Caco-2 (cell line): Measurements from ENCODE around the gene ABHD16A. TPM values are rescaled to one million over a fixed set of nuclear protein-coding genes. Genes with fewer than 3 reads are reported as not detected.

Experiments
- BruUV-seq: library from RNA; stranded (reverse); fragments of 400-500 nt; replicated peaks from 2 replicates; lab custom pipeline; 2021; lab: Mats Ljungman, UMichigan
- CTCF ChIA-PET: fragments of 300-600 bp; sonication (Branson Sonifier 250); formaldehyde crosslinking; loops from one replicate; lab custom pipeline; 2022; ENCODE audit warnings: antibody characterized with exemption; lab: Charles Lee
- POLR2A ChIA-PET: fragments of 300-600 bp; sonication (Branson Sonifier 250); formaldehyde crosslinking; loops from one replicate; lab custom pipeline; 2022; ENCODE audit warnings: antibody characterized with exemption; lab: Charles Lee
- DNase-seq, 2 experiments: peaks; one replicate each; pipeline versions ENCODE4 v3.0.0 to v3.0.0-alpha.2; 2020 to 2022
- H3K27me3 ChIP-seq: replicated peaks from 2 replicates; pipeline ENCODE4 v1.6.0; 2011; ENCODE audit warnings: low read length; ENCODE audit not compliant: control insufficient read depth, insufficient read depth
- H3K36me3 ChIP-seq: 2 replicates; pipeline ENCODE4 v1.5.1; 2011; ENCODE audit warnings: low read length; ENCODE audit not compliant: control insufficient read depth, insufficient read depth
- H3K4me1 ChIP-seq: fragments of 250-450 bp; sonication (Bioruptor Pico); 2 replicates; pipeline ENCODE4 v1.5.1; 2020; ENCODE audit warnings: mild to moderate bottlenecking
- H3K4me3 ChIP-seq: 2 replicates; pipeline ENCODE4 v1.5.1; 2011; ENCODE audit warnings: low read depth, mild to moderate bottlenecking, control low read depth, low read length
- H3K9me3 ChIP-seq: fragments of 250-450 bp; sonication (Bioruptor Pico); 2 replicates; pipeline ENCODE4 v1.5.1; 2020; ENCODE audit warnings: mild to moderate bottlenecking, moderate library complexity
- H3K27ac Mint-ChIP-seq: one replicate; pipeline ENCODE4 v1.8.0; 2022; ENCODE audit warnings: mixed read lengths; ENCODE audit not compliant: unreplicated experiment
- H3K27me3 Mint-ChIP-seq: one replicate; pipeline ENCODE4 v1.8.0; 2022; ENCODE audit warnings: mixed read lengths; ENCODE audit not compliant: insufficient read depth, unreplicated experiment
- H3K36me3 Mint-ChIP-seq: one replicate; pipeline ENCODE4 v1.8.0; 2022; ENCODE audit warnings: mild to moderate bottlenecking, mixed read lengths; ENCODE audit not compliant: insufficient read depth, unreplicated experiment
- H3K4me1 Mint-ChIP-seq: one replicate; pipeline ENCODE4 v1.8.0; 2022; ENCODE audit warnings: low read depth, mixed read lengths; ENCODE audit not compliant: unreplicated experiment
- H3K4me3 Mint-ChIP-seq: one replicate; pipeline ENCODE4 v1.8.0; 2022; ENCODE audit warnings: mild to moderate bottlenecking, moderate library complexity, mixed read lengths; ENCODE audit not compliant: unreplicated experiment
- H3K9me3 Mint-ChIP-seq: one replicate; pipeline ENCODE4 v1.8.0; 2022; ENCODE audit warnings: mixed read lengths; ENCODE audit not compliant: unreplicated experiment
- intact Hi-C: fragments of 100-400 bp; cut with micrococcal nuclease; formaldehyde crosslinking; loops from one replicate; pipeline ENCODE4 v1.10.0; 2022; ENCODE audit not compliant: unreplicated experiment
- total RNA-seq: library from RNA; stranded (reverse); gene quantifications from 2 replicates; pipeline ENCODE4 v1.2.3, GENCODE V29; 2022
- TF ChIP-seq, protein P1 (sequence below), 2 experiments: fragments of 200-600 bp in 1 of 2; IDR thresholded peaks; 1 replicate in 1 of 2; 2 replicates in 1 of 2; pipeline versions ENCODE4 v1.5.1 to v1.8.0; 2011 to 2022; ENCODE audit warnings: antibody characterized with exemption in 1 of 2, control low read depth in 1 of 2, inconsistent platforms in 1 of 2, low read depth in 1 of 2, low read length in 1 of 2, mild to moderate bottlenecking in 1 of 2, moderate library complexity in 1 of 2; ENCODE audit not compliant: insufficient read depth in 1 of 2, severe bottlenecking in 1 of 2, unreplicated experiment in 1 of 2

Gene ABHD16A
- total RNA-seq, 1 experiment from 2014 or later, result 62.7 TPM

DNA sequence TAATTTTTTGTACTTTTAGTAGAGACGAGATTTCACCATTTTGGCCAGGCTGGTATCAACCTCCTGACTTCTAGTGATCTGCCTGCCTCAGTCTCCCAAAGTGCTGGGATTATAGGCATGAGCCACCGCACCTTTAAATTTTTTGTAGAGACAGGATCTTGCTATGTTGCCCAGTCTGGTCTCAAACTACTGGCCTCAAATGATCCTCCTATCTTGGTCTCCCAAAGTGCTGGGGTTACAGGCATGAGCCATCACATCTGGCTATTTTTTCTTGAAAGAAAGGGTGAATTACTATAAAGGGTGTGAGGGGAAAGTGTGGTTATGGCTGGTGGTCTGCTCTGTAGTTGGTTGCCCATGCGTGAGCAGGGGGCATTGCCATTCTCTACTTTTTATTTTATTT, 5.1 kb upstream of the ABHD16A start:
- Histone ChIP-seq H3K4me1 (peaks cover 7% of the 10 kb centered on the region), H3K36me3 (no peaks in the 10 kb centered on the region), H3K4me3 (no peak overlapping the region), H3K9me3 (no peaks in the 10 kb centered on the region), H3K27me3 (no peaks in the 10 kb centered on the region)
- TF ChIP-seq, protein P1, sequence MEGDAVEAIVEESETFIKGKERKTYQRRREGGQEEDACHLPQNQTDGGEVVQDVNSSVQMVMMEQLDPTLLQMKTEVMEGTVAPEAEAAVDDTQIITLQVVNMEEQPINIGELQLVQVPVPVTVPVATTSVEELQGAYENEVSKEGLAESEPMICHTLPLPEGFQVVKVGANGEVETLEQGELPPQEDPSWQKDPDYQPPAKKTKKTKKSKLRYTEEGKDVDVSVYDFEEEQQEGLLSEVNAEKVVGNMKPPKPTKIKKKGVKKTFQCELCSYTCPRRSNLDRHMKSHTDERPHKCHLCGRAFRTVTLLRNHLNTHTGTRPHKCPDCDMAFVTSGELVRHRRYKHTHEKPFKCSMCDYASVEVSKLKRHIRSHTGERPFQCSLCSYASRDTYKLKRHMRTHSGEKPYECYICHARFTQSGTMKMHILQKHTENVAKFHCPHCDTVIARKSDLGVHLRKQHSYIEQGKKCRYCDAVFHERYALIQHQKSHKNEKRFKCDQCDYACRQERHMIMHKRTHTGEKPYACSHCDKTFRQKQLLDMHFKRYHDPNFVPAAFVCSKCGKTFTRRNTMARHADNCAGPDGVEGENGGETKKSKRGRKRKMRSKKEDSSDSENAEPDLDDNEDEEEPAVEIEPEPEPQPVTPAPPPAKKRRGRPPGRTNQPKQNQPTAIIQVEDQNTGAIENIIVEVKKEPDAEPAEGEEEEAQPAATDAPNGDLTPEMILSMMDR (IDR thresholded peaks at IDR 0.05; ENCODE audit: insufficient read depth in 1 of 2, low read depth in 1 of 2, low read length in 1 of 2, severe bottlenecking in 1 of 2, unreplicated experiment in 1 of 2), result no peak
- H3K4me3 Mint-ChIP-seq, result no peak overlapping the region
- H3K9me3 Mint-ChIP-seq, result no peaks in the 10 kb centered on the region
- no peak overlapping the region for H3K27ac Mint-ChIP-seq
- BruUV-seq, result no TSS peak
- H3K27me3 Mint-ChIP-seq, result no peaks in the 10 kb centered on the region
- peaks cover 3% of the 10 kb centered on the region for H3K36me3 Mint-ChIP-seq
- CTCF ChIA-PET, result no interaction called here
- DNase-seq, result no peak
- peaks cover 17% of the 10 kb centered on the region for H3K4me1 Mint-ChIP-seq
- POLR2A ChIA-PET, result no interaction called here
- intact Hi-C loops, result no loop called here

DNA sequence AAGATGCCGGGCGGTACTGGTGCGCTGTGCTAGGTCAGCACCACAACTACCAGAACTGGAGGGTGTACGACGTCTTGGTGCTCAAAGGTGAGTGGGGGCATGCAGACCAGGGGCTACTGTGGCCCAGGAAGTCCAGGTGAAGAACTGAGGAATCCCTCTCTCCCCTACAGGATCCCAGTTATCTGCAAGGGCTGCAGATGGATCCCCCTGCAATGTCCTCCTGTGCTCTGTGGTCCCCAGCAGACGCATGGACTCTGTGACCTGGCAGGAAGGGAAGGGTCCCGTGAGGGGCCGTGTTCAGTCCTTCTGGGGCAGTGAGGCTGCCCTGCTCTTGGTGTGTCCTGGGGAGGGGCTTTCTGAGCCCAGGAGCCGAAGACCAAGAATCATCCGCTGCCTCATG, 4.6 kb upstream of the ABHD16A start:
- POLR2A ChIA-PET, result no interaction called here
- H3K36me3 Mint-ChIP-seq, result peaks cover 5% of the 10 kb centered on the region
- H3K4me3 ChIP-seq, result no peak overlapping the region
- no TSS peak for BruUV-seq
- intact Hi-C loops, result no loop called here
- no peak for DNase-seq
- CTCF ChIA-PET, result no interaction called here
- H3K27me3 Mint-ChIP-seq, result no peaks in the 10 kb centered on the region
- TF ChIP-seq, protein P1 (IDR thresholded peaks at IDR 0.05; ENCODE audit: insufficient read depth in 1 of 2, low read depth in 1 of 2, low read length in 1 of 2, severe bottlenecking in 1 of 2, unreplicated experiment in 1 of 2), result no peak
- no peaks in the 10 kb centered on the region for H3K27me3 ChIP-seq
- H3K4me1 Mint-ChIP-seq, result peaks cover 12% of the 10 kb centered on the region
- H3K9me3 Mint-ChIP-seq, result no peaks in the 10 kb centered on the region
- no peak overlapping the region for H3K27ac Mint-ChIP-seq
- H3K4me3 Mint-ChIP-seq, result no peak overlapping the region
- H3K9me3 ChIP-seq, result no peaks in the 10 kb centered on the region
- peaks cover 3% of the 10 kb centered on the region for H3K4me1 ChIP-seq
- H3K36me3 ChIP-seq, result no peaks in the 10 kb centered on the region

DNA sequence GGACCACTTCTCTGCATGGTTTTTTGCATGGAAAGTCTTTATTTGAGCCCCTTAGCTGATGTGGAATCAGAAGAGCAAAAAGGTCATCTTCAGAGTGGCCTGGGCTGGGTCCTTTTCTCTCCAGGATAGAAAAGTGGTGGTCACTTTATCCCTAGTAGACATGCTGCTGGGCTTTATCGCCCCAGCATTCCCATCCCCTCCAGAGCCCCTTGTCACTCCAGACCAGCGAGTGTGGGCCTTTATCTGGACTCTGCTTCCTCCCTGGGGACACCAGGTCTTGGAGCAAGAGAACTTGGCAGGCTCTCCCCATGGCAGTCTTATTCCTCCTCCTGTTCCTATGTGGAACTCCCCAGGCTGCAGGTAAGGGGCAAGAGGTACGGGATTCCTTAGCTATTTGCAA, 3.5 kb upstream of the ABHD16A start, which contains the start of gene LY6G6F:
Gene LY6G6F (plus strand): TSS at position 268 of the 400 bp plus-strand sequence. CDS start 41 bp downstream, at position 309.
- no peak for DNase-seq
- intact Hi-C loops, result no loop called here
- ChIA-PET CTCF (no interaction called here), POLR2A (interaction anchor here (0.8 kb wide), 1 partner anchor 24 kb away, joined by 5 read pairs; no protein-coding TSS in a partner anchor)
- Histone ChIP-seq H3K9me3 (no peaks in the 10 kb centered on the region), H3K4me1 (peaks cover 10% of the 10 kb centered on the region), H3K36me3 (no peaks in the 10 kb centered on the region), H3K27me3 (no peaks in the 10 kb centered on the region), H3K4me3 (no peak within 1 kb of the TSS)
- Mint-ChIP-seq H3K27ac (no peak within 1 kb of the TSS), H3K4me1 (peaks cover 4% of the 10 kb centered on the region), H3K4me3 (no peak within 1 kb of the TSS), H3K27me3 (no peaks in the 10 kb centered on the region), H3K9me3 (no peaks in the 10 kb centered on the region), H3K36me3 (peaks cover 5% of the 10 kb centered on the region)
- BruUV-seq, result no TSS peak
- TF ChIP-seq, protein P1 (IDR thresholded peaks at IDR 0.05; ENCODE audit: insufficient read depth in 1 of 2, low read depth in 1 of 2, low read length in 1 of 2, severe bottlenecking in 1 of 2, unreplicated experiment in 1 of 2), result no peak
